K562 (cell line): ENCODE results near the gene TIAM1. TPM values are rescaled to one million over a fixed set of nuclear protein-coding genes. Genes with fewer than 3 reads are reported as not detected.

ENCODE experiments used
- ATAC-seq: fragments of 200-7000 bp; cut with Tn5 transposase; 3 replicates; pipeline ENCODE4 v1.9.1; 2020; ENCODE audit warnings: moderate library complexity
- BruUV-seq: library from RNA; stranded (reverse); fragments of 400-500 nt; replicated peaks from 2 replicates; lab custom pipeline; 2021; lab: Mats Ljungman, UMichigan
- CTCF ChIA-PET: fragments of 300-600 bp; formaldehyde crosslinking; extraction: SDS; loops from one replicate; lab custom pipeline; 2021; ENCODE audit warnings: low intra/inter-chr PET ratio; lab: Yijun Ruan, JAX
- POLR2A ChIA-PET: fragments of 300-600, 350-650 bp; sonication (Branson Sonifier 250); formaldehyde crosslinking; extraction: SDS; loops from one replicate; lab custom pipeline; 2021; ENCODE audit warnings: antibody characterized with exemption, inconsistent platforms; lab: Yijun Ruan, JAX
- DNase-seq, 4 experiments: peaks; one replicate each; pipeline versions ENCODE4 v3.0.0 to v3.0.0-alpha.2; 2011 to 2018; ENCODE audit warnings: low spot score in 3 of 4, mixed read lengths in 3 of 4; ENCODE audit errors: extremely low read depth in 1 of 4
- FAIRE-seq: peaks from 2 replicates; lab custom pipeline; 2011; peaks lifted over from hg19 to GRCh38; lab: Jason Lieb, UNC
- H2AFZ ChIP-seq: 2 replicates; pipeline ENCODE4 v1.6.0; 2011; ENCODE audit warnings: low read depth, low read length, control low read depth, inconsistent platforms
- H3K27ac ChIP-seq: fragments of 200-600 bp; 3 replicates; pipeline ENCODE4 v1.8.0; 2011; ENCODE audit warnings: low read depth, mild to moderate bottlenecking, control low read depth, inconsistent platforms, low read length, moderate library complexity, mixed read lengths; ENCODE audit errors: extremely low read depth
- H3K27me3 ChIP-seq, 2 experiments: fragments of 300-600 bp in 1 of 2; 2 replicates in 1 of 2; 3 replicates in 1 of 2; pipeline versions ENCODE4 v1.6.0 to v1.8.0; 2011; ENCODE audit warnings: inconsistent platforms in 2 of 2, low read length in 2 of 2, mild to moderate bottlenecking in 1 of 2, mixed read lengths in 1 of 2, moderate library complexity in 1 of 2; ENCODE audit not compliant: control insufficient read depth in 2 of 2, insufficient read depth in 2 of 2
- H3K36me3 ChIP-seq: fragments of 300-600 bp; 3 replicates; pipeline ENCODE4 v1.8.0; 2011; ENCODE audit warnings: mild to moderate bottlenecking, low read length, inconsistent platforms; ENCODE audit not compliant: control insufficient read depth, insufficient read depth
- H3K4me1 ChIP-seq, 2 experiments: fragments of 200-600 bp in 1 of 2; replicated peaks in 1 of 2; 2 replicates in 1 of 2; 3 replicates in 1 of 2; pipeline versions ENCODE4 v1.5.1 to v1.8.0; 2011; ENCODE audit warnings: inconsistent platforms in 2 of 2, low read length in 2 of 2, mild to moderate bottlenecking in 1 of 2, mixed read lengths in 1 of 2, moderate library complexity in 1 of 2; ENCODE audit not compliant: control insufficient read depth in 2 of 2, insufficient read depth in 2 of 2
- H3K4me2 ChIP-seq: 2 replicates; pipeline ENCODE4 v1.6.1; 2011; ENCODE audit warnings: low read length, control low read depth, inconsistent platforms, mixed read lengths; ENCODE audit not compliant: insufficient read depth
- H3K4me3 ChIP-seq: fragments of 200-600 bp; sonication (generic), shearing (Covaris generic); 2 replicates; pipeline ENCODE4 v1.5.1; 2016; ENCODE audit warnings: control low read depth, inconsistent platforms
- H3K79me2 ChIP-seq: fragments of 200-600 bp; 3 replicates; pipeline ENCODE4 v1.8.0; 2011; ENCODE audit warnings: low read length, inconsistent platforms; ENCODE audit not compliant: control insufficient read depth, insufficient read depth
- H3K9ac ChIP-seq, 2 experiments: 2 replicates each; pipeline versions ENCODE4 v1.6.0 to v1.6.1; 2011; ENCODE audit warnings: low read depth in 2 of 2, low read length in 2 of 2, control low read depth in 1 of 2, inconsistent platforms in 1 of 2, mild to moderate bottlenecking in 1 of 2, mixed read lengths in 1 of 2; ENCODE audit not compliant: insufficient read depth in 1 of 2
- H3K9me1 ChIP-seq: one replicate; pipeline ENCODE4 v1.6.0; 2011; ENCODE audit warnings: inconsistent platforms, mild to moderate bottlenecking, low read length, moderate library complexity; ENCODE audit not compliant: control insufficient read depth, insufficient read depth
- H3K9me3 ChIP-seq: replicated peaks from 2 replicates; pipeline ENCODE4 v1.5.1; 2011; ENCODE audit warnings: low read depth, low read length, inconsistent platforms; ENCODE audit not compliant: control insufficient read depth, insufficient read depth
- H4K20me1 ChIP-seq: replicated peaks from 2 replicates; pipeline ENCODE4 v1.6.1; 2011; ENCODE audit warnings: low read length, inconsistent platforms, mixed read lengths; ENCODE audit not compliant: control insufficient read depth, insufficient read depth
- AFF4 ChIP-seq: sonication (generic); formaldehyde crosslinking; IDR thresholded peaks from 2 replicates; pipeline ENCODE4 v1.8.0; 2023; ENCODE audit warnings: mild to moderate bottlenecking, missing genetic modification reagents
- ETS1 ChIP-seq: conservative IDR thresholded peaks from 2 replicates; pipeline ENCODE4 v1.6.1; 2011; ENCODE audit warnings: low read depth, mild to moderate bottlenecking, low read length; ENCODE audit not compliant: control insufficient read depth
- FOXJ3 ChIP-seq: sonication (generic); formaldehyde crosslinking; IDR thresholded peaks from 2 replicates; pipeline ENCODE4 v1.4.0; 2020; ENCODE audit warnings: mild to moderate bottlenecking, missing genetic modification reagents
- HOMEZ ChIP-seq: fragments of 250-450 bp; sonication (Bioruptor Pico); IDR thresholded peaks from 2 replicates; pipeline ENCODE4 v1.4.0; 2020; ENCODE audit warnings: mild to moderate bottlenecking, moderate library complexity
- KAT2B ChIP-seq: IDR thresholded peaks from one replicate; pipeline ENCODE4 v1.6.1; 2012; ENCODE audit warnings: low read depth, mild to moderate bottlenecking, control low read depth, inconsistent platforms, low read length, moderate library complexity
- NBN ChIP-seq: fragments of 450-650 bp; IDR thresholded peaks from 2 replicates; pipeline ENCODE4 v1.6.1; 2016; ENCODE audit warnings: low read depth, mild to moderate bottlenecking
- PTTG1 ChIP-seq: fragments of 450-650 bp; IDR thresholded peaks from 2 replicates; pipeline ENCODE4 v1.6.1; 2016; ENCODE audit warnings: low read depth, mild to moderate bottlenecking, missing genetic modification characterization, missing compliant biosample characterization
- SPI1 ChIP-seq: IDR thresholded peaks from 2 replicates; pipeline ENCODE4 v1.6.1; 2011; ENCODE audit warnings: low read depth, low read length, control low read depth, borderline replicate concordance
- WGBS: fragments of 100-300 bp; shearing (Covaris generic); methylation state at CpG from one replicate; pipeline ENCODE4 v1.1.6; 2016; ENCODE audit warnings: low coverage, mixed read lengths; ENCODE audit not compliant: insufficient coverage; ENCODE audit errors: missing lambda C conversion rate; 5-methylcytosine and 5-hydroxymethylcytosine counted together
- in situ Hi-C: fragments of 300-500 bp; cut with MboI; formaldehyde crosslinking; loops from 4 replicates; pipeline ENCODE4 v1.15.0; 2018; ENCODE audit warnings: inconsistent platforms, mixed read lengths
- intact Hi-C: fragments of 100-400 bp; cut with micrococcal nuclease; formaldehyde crosslinking; loops from 2 replicates; pipeline ENCODE4 v1.14.2; 2022
- polyA plus RNA-seq, 8 experiments: library from polyadenylated mRNA; depleted of rRNA in 4 of 8; stranded (reverse) in 5 of 8; unstranded in 3 of 8; fragments of >200 nt; fragmentation: Nextera tagmentation in 2 of 8; fragmentation: Illumina TruSeq in 1 of 8; extraction: Ambion mirVana in 2 of 8; extraction: Trizol in 1 of 8; gene quantifications; 2 replicates each; pipeline versions ENCODE4 v1.2.1 to v1.2.3, GENCODE V29; 2011 to 2014; ENCODE audit warnings: inconsistent platforms in 1 of 8, missing spikeins in 1 of 8
- total RNA-seq, 7 experiments: library from RNA; depleted of rRNA in 6 of 7; stranded (reverse); fragments of >200 nt in 6 of 7; fragmentation: Illumina TruSeq in 2 of 7; extraction: Trizol in 2 of 7; gene quantifications; 2 replicates each; pipeline versions ENCODE4 v1.2.1 to v1.2.3, GENCODE V29; 2011 to 2021; ENCODE audit warnings: low replicate concordance in 1 of 7

TIAM1 gene
- total and polyA plus RNA-seq, 9 of the 15 experiments (the other 6 are each of a cell fraction or from before 2014, with no cell fraction given), result 0.11 TPM; not detected in 8

GRCh38 chr21:31383770-31384169 is 39.7 kb upstream of the TIAM1 start:
- CTCF ChIA-PET, result no interaction called here
- Histone ChIP-seq H3K27ac (no peak overlapping the region), H3K9ac (no peak overlapping the region), H3K79me2 (no peaks in the 10 kb centered on the region), H3K4me3 (no peak overlapping the region), H3K9me1 (no peaks in the 10 kb centered on the region), H2AFZ (no peak overlapping the region), H3K36me3 (no peaks in the 10 kb centered on the region), H3K4me2 (no peak overlapping the region), H3K4me1 (0 out of 5 replicates have a peak, but pooled peaks cover 0 to 3% of the 10 kb centered on the region in 2 experiments), H4K20me1 (no peaks in the 10 kb centered on the region), H3K27me3 (peaks cover 0 to 7% of the 10 kb centered on the region in 2 experiments; a peak in 2 of 5 replicates), H3K9me3 (no peaks in the 10 kb centered on the region)
- ATAC-seq, result no peak
- FAIRE-seq, result no peak
- no TSS peak for BruUV-seq
- intact Hi-C loops (no loop called here), in situ Hi-C loops (no loop called here)
- POLR2A ChIA-PET, result interaction anchor here (0.6 to 0.9 kb wide), 2 partner anchors 9 to 1110 kb away, joined by 3 to 4 read pairs; no protein-coding TSS in a partner anchor
- 1% methylated on average over 8 of the region's 8 CpGs for WGBS
- no peak for DNase-seq
- TF ChIP-seq AFF4 (CRISPR knock-in tag) (no peak), PTTG1 (tag) (no peak), NBN (no peak), ETS1 (no peak), HOMEZ (CRISPR knock-in tag) (no peak), KAT2B (no peak), FOXJ3 (CRISPR knock-in tag) (no peak), SPI1 (no peak)
